Motor neuron (in vitro differentiated cells): Measurements from ENCODE around the gene PSMB10. TPM values are rescaled to one million over a fixed set of nuclear protein-coding genes. Genes with fewer than 3 reads are reported as not detected.

Experiments
- ATAC-seq, 8 experiments: fragments of 200-7000 bp; cut with Tn5 transposase; replicated peaks in 6 of 8; 2 replicates each; pipeline ENCODE4 v1.8.0; 2021; ENCODE audit warnings: mild to moderate bottlenecking in 8 of 8, moderate library complexity in 8 of 8
- H3K27ac ChIP-seq, 2 donors: fragments of 250-450 bp; sonication (Bioruptor Pico); 2 replicates each; pipeline ENCODE4 v1.9.0; 2021; ENCODE audit warnings: antibody characterized with exemption in 2 of 2, mild to moderate bottlenecking in 2 of 2, moderate library complexity in 1 of 2
- H3K4me1 ChIP-seq, 2 donors: fragments of 250-450 bp; sonication (Bioruptor Pico); replicated peaks in 1 of 2; 2 replicates each; pipeline ENCODE4 v1.6.1; 2021; ENCODE audit warnings: antibody characterized with exemption in 2 of 2, mild to moderate bottlenecking in 2 of 2, moderate library complexity in 1 of 2
- H3K4me3 ChIP-seq, 5 donors: fragments of 250-450 bp; sonication (Bioruptor Pico); 2 replicates each; pipeline ENCODE4 v1.9.0; 2021; ENCODE audit warnings: antibody characterized with exemption in 5 of 5, mild to moderate bottlenecking in 5 of 5, moderate library complexity in 4 of 5
- WGBS, 10 experiments: fragments of 450-650 bp; shearing (Covaris generic); methylation state at CpG; one replicate each; pipeline ENCODE4 v1.0.0; 2022; 5-methylcytosine and 5-hydroxymethylcytosine counted together
- in situ Hi-C, 9 experiments: fragments of 400-800 bp; cut with MboI; loops; one replicate each; pipeline ENCODE4 v1.15.0; 2021; ENCODE audit warnings: low sequenced_read_pairs in 9 of 9, low pct_unique_long_range_greater_than_20kb in 2 of 9; ENCODE audit not compliant: unreplicated experiment in 9 of 9
- total RNA-seq, 8 experiments: library from RNA; unstranded; fragments of 300-600 nt; gene quantifications; 2 replicates each; pipeline versions ENCODE4 v1.2.3 to v1.2.4, GENCODE V29; 2022

Gene PSMB10
- total RNA-seq, 8 experiments from 2014 or later, result 22.7 to 134 (median 36.9) TPM

DNA sequence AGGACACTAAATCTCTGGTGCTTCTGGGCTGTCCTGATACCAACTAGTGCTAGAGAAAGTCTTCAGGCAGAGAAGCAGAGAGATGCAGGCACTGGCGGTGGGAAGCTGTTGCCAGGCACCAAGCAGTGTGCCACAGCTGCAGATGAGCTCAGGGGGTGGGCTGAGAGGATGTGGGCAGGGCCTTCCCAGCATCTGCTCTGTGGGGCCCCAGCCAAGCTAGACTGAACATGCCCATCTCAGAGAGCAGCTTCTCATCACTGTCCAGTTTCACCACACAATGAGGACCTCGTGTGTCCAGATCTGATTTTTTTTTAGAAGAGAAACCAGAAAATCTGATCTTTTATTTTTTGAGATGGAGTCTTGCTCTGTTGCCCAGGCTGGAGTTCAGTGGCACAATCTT is 26.5 kb downstream of the PSMB10 start:
- peak; percentile 79 to 99 (median 92) for ATAC-seq
- Histone ChIP-seq H3K4me1 (no peaks in the 10 kb centered on the region), H3K4me3 (no peak overlapping the region), H3K27ac (no peak overlapping the region)
- in situ Hi-C loops, result no loop called here
- WGBS, 10 experiments, result 63 to 100% (median 80%) methylated on average over 1 of the region's 2 CpGs; no CpG with 5 or more reads in 5 of the 10 experiments

DNA sequence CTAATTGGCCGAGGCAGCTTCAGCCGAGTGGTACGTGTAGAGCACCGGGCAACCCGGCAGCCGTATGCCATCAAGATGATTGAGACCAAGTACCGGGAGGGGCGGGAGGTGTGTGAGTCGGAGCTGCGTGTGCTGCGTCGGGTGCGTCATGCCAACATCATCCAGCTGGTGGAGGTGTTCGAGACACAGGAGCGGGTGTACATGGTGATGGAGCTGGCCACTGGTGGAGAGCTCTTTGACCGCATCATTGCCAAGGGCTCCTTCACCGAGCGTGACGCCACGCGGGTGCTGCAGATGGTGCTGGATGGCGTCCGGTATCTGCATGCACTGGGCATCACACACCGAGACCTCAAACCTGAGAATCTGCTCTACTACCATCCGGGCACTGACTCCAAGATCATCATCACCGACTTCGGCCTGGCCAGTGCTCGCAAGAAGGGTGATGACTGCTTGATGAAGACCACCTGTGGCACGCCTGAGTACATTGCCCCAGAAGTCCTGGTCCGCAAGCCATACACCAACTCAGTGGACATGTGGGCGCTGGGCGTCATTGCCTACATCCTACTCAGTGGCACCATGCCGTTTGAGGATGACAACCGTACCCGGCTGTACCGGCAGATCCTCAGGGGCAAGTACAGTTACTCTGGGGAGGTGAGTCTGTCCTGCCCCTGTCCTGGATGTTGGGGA is 27.5 kb downstream of the PSMB10 start:
- in situ Hi-C loops, result no loop called here
- ATAC-seq, result no peak
- 40 to 100% (median 96%) methylated on average over 1 to 9 of the region's 36 CpGs; no CpG with 5 or more reads in 4 of the 10 experiments for WGBS, 10 experiments
- Histone ChIP-seq H3K4me3 (no peak overlapping the region), H3K27ac (no peak overlapping the region), H3K4me1 (no peaks in the 10 kb centered on the region)

DNA sequence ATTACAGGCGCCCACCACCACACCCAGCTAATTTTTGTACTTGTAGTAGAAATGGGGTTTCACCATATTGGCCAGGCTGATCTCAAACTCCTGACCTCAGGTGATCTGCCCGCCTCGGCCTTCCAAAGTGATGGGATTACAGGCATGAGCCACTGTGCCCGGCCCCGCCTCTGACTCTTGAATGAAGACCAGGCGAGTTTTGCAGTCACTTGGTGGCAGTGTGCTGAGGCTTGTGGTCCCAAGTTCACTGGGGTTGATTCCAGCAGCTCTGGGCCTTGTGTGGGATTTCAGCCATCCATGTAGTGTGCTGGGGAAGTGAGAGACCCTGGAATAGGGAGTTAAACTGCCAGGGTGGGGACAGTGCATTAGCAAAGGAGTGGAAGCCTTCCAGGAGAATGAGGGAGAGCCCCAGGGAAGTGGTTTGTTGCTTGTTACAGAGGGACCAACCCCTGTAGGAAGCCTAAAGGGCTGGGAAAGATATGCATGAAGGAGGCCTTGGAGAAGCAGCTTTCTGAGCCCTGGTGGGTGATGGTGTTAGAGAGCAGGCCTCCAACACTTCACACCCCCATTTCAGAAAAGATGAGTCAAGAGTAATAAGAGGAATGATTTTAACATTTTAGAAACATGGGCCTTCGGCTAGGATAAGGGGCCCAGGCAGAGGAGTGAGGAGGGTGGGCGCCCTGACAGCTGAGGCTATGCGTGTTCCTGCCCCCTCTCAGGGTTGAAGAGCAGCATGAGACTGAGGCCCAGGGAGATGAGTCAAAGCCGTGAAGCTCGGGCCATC is 29.1 kb downstream of the PSMB10 start:
- H3K27ac ChIP-seq, result no peak overlapping the region
- no peaks in the 10 kb centered on the region for H3K4me1 ChIP-seq
- ATAC-seq, result peak in 2 of 8 experiments; percentile 51 to 71
- no peak overlapping the region for H3K4me3 ChIP-seq
- 89 to 100% (median 95%) methylated on average over 1 to 11 of the region's 11 CpGs; no CpG with 5 or more reads in 3 of the 10 experiments for WGBS, 10 experiments
- in situ Hi-C loops, result no loop called here

DNA sequence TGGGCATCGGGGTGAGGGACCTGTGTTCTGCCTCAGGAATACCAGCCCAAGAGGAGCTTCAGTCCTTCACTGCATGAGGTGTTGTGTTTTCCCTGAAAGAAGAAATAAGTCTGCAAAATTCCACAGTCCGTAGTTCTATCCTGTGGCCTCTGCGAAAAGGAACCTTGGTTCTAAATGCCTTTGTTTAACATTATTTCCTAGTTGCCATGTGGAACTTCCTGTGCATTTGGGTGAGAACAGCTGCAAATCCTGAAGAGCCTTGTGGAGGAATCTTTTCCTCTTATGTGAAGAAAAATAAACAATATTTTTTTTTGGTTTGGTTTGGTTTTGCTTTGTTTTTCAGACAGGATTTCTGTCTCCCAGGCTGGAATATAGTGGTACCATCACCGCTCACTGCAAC is 33.8 kb downstream of the PSMB10 start:
- in situ Hi-C loops, result no loop called here
- 89 to 100% (median 96%) methylated on average over 2 to 4 of the region's 4 CpGs; no CpG with 5 or more reads in 3 of the 10 experiments for WGBS, 10 experiments
- no peak overlapping the region for H3K27ac ChIP-seq

DNA sequence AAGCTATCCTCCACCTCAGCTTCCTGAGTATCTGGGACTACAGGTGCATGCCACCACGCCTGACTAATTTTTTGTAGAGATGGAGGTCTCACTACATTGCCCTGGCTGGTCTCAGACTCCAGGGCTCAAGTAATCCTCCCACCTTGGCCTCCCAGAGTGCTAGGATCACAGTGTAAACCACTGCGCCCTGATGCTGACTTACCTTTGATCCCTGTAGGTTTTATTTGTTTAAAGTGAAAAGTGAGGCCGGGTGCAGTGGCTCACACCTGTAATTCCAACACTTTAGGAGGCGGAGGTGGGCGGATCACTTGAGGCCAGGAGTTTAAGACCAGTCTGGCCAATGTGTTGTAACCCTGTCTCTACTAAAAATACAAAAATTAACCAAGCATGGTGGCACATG is 34.9 kb downstream of the PSMB10 start:
- peaks cover 0 to 2% of the 10 kb centered on the region in 2 donors for H3K4me1 ChIP-seq
- H3K4me3 ChIP-seq, result no peak overlapping the region
- ATAC-seq, result no peak
- in situ Hi-C loops, result no loop called here
- 82 to 100% (median 98%) methylated on average over 1 to 4 of the region's 5 CpGs; no CpG with 5 or more reads in 2 of the 10 experiments for WGBS, 10 experiments
- H3K27ac ChIP-seq, result no peak overlapping the region

More for the DNA sequence above, 33.8 kb downstream of the PSMB10 start:
- Histone ChIP-seq H3K4me1 (no peaks in the 10 kb centered on the region), H3K4me3 (no peak overlapping the region)
- ATAC-seq, result no peak

DNA sequence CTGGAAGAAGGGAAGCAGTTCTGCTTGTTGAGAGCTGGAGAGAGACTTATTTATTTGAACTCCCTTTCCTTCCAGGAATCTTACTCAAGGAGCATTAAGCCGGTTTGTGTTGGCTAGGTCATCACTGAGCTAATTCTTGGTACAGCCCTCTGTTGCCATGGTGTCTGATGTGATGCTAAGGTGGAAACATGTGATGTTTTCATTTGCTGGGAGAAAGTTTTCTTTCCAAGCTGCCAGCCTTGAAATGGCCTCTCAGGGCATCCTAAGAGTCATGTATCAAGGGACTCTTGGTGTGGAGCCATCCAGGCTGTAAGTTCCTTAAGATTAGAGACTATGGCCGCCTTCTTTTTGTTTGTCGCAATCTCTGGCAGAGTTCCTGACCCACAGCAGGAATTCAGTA is 39.4 kb downstream of the PSMB10 start:
- in situ Hi-C loops, result no loop called here
- H3K4me1 ChIP-seq, result peaks cover 10 to 11% of the 10 kb centered on the region in 2 donors
- no peak overlapping the region for H3K27ac ChIP-seq
- ATAC-seq, result peak in 5 of 8 experiments; percentile 4 to 58 (median 11)
- 46 to 100% (median 78%) methylated on average over 1 to 3 of the region's 3 CpGs; no CpG with 5 or more reads in 2 of the 10 experiments for WGBS, 10 experiments
- no peak overlapping the region for H3K4me3 ChIP-seq

DNA sequence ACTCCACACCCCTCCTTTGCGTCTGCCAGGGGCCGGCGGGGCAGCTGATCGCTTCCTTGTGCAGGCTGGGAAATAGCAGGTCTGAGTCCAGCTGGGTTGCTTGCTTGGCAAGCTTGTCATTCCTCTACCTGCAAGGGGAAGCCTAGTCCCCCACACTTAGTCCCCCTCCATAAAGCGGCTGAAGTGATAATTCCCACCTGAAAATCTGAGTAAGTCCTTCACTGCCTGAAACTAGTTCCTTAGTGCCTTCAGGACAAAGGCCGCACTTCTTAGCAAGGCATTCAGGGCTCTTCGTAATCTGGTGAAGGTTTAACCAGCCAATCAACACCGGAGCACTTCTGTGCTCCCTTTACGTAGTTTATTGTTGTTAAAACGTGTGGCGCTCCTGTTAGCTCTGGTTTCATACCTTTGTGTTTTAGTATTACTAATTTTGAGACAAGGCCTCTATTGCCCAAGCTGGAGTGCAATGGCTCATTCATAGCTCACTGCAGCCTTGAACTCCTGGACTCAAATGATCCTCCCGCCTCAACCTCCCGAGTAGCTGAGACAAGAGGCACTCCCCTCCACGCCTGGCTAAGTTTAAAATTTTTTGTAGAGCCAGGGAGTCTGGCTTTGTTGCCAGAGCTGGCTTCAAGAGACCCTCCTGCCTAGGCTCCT is 42.8 kb downstream of the PSMB10 start:
- WGBS, 10 experiments, result 0 to 60% (median 27%) methylated on average over 1 to 10 of the region's 14 CpGs; no CpG with 5 or more reads in 2 of the 10 experiments

DNA sequence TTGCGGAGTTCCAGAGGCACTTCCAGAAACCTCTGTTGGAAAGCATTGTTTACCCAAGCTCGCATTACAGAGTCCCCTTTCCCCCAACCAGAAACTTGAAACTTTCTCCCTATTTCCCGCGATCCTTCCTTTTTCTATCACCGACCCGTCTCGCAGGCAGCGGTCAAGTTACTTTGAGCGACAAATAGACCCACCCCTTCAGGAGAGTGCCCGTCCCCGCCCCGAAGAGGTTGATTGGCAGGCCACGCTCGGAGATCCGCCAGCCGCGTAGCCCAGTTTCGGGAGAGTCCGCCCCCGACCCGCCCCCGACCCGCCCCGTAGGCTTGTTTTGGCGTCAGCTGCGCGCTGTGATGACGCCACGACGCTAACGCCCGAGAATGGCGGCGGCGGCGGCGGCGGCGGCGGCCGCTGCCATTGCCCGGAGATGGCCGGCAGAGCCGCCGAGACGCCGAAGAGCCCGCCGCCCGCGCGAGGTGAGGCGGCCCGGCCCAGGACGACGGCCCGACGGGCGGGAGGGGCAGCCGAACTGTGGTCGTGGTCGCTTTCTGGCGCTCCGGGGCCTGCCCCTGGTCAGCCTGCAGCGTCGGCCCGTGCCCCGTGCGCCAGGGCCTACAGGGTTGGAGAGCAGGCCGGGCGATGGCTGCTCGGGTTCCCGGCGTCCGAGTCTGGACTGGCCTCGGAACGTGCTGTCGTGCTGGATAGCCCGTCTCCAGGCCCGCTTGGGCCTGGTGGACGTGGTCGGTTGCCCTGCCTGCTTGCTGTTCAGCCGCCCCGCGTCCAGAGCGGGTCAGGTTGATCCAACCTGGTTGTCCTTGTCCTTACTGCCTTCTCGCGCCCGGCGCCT is 43.5 kb downstream of the PSMB10 start, which contains the start of gene PSKH1:
PSKH1 (plus strand) TSS at position 356 of the 844 bp plus-strand sequence. CDS start 15,496 bp downstream, outside the sequence.
- Histone ChIP-seq H3K4me3 (peak within 1 kb of the TSS; percentile 81 to 98 (median 96)), H3K27ac (peak within 1 kb of the TSS; percentile 87 to 96), H3K4me1 (peaks cover 10 to 13% of the 10 kb centered on the region in 2 donors)
- ATAC-seq, result peak; percentile 87 to 99 (median 98)
- 0 to 6% (median 0%) methylated on average over 1 to 18 of the region's 90 CpGs; no CpG with 5 or more reads in 1 of the 10 experiments for WGBS, 10 experiments
- in situ Hi-C loops, result no loop called here

More for the DNA sequence above, 42.8 kb downstream of the PSMB10 start:
- ATAC-seq, result peak in 1 of 8 experiments; percentile 1
- in situ Hi-C loops, result no loop called here
- peaks cover 10 to 13% of the 10 kb centered on the region in 2 donors for H3K4me1 ChIP-seq
- H3K4me3 ChIP-seq, result peak overlapping the region; percentile 81 to 98 (median 96)
- H3K27ac ChIP-seq, result peak overlapping the region; percentile 87 to 96

DNA sequence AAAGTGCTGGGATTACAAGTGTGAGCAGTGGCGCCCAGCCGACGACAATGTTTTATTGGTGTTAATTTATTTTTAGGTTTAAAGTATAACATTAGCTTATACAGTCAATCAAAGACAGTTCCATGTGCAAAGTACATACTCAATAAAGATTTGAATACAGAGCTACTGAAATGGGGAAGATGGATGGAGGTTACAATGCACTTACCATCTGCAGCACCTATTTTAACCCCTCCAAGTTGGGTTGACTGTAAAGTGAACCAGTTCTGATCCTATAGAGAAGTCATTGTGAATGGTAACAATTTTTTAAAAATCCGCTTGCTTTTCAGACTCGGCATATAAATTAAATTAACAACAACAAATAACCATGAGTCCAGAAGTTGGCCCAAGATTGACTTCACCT is 44.3 kb downstream of the PSMB10 start:
- no peak for ATAC-seq
- WGBS, 10 experiments, result 0 to 76% (median 56%) methylated on average over 1 to 5 of the region's 5 CpGs; no CpG with 5 or more reads in 2 of the 10 experiments
- in situ Hi-C loops, result no loop called here
- Histone ChIP-seq H3K4me3 (peak overlapping the region; percentile 81 to 98 (median 96)), H3K27ac (no peak overlapping the region), H3K4me1 (peaks cover 10 to 11% of the 10 kb centered on the region in 2 donors)

DNA sequence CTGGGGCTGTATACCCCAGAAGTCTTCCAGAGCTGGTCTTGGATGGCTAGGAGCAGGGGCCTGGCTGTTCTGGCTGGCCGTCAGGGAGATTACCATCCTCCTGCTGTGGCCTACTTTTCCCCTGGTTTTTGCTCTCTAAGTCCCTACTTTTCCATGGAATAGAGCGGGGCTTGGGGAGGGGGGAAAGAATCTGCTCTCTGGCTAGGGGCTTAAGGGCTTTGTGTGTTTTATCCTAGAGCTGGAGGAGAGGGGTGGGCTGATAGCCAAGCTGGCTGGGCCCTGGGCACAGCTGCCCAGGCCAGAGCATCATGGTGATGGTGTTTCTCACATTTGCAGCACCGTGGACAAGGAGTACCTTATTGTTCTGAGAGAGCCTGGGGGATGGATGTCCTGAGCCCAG is 48.3 kb downstream of the PSMB10 start:
- H3K4me1 ChIP-seq, result peaks cover 4 to 8% of the 10 kb centered on the region in 2 donors
- H3K4me3 ChIP-seq, result no peak overlapping the region
- in situ Hi-C loops, result no loop called here
- no peak overlapping the region for H3K27ac ChIP-seq
- 30 to 90% (median 50%) methylated on average over 1 to 2 of the region's 3 CpGs; no CpG with 5 or more reads in 5 of the 10 experiments for WGBS, 10 experiments
- ATAC-seq, result no peak

DNA sequence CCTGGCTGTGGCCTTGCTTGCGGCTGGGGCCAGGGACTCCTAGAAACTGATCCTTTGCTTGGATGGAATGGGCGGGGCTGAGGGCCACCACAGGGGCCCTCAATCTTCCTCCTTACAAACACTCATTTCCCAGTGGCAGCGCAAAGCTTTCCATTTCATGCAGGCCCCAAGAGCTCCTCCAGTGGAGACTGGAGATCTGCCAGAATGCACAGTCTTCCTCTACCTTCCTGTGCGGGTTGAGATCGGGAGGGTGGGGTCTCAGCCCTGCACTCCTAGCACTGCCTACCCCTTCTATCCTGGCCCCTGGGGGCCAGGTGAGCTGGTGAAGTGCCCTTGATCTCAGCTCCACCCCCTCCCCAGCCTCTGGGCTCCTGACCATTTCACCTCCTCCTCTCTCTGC is 50.3 kb downstream of the PSMB10 start:
- peaks cover 2 to 6% of the 10 kb centered on the region in 2 donors for H3K4me1 ChIP-seq
- in situ Hi-C loops, result no loop called here
- H3K4me3 ChIP-seq, result no peak overlapping the region
- no peak for ATAC-seq
- WGBS, 10 experiments, result 100% methylated on average over 1 to 2 of the region's 5 CpGs; no CpG with 5 or more reads in 6 of the 10 experiments
- no peak overlapping the region for H3K27ac ChIP-seq

DNA sequence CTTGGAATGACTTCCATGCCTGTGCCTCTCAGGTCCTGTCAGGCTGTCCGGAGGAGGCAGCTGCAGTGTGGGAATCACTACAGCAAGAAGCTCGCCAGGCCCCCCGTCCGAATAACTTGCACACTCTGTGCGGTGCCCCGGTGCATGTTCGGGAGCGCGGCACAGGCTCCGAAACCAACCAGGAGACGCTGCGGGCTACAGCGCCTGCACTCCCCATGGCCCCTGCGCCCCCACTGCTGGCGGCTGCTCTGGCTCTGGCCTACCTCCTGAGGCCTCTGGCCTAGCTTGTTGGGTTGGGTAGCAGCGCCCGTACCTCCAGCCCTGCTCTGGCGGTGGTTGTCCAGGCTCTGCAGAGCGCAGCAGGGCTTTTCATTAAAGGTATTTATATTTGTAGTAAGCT is 50.7 kb downstream of the PSMB10 start:
- in situ Hi-C loops, result no loop called here
- Histone ChIP-seq H3K27ac (no peak overlapping the region), H3K4me1 (peaks cover 2 to 6% of the 10 kb centered on the region in 2 donors), H3K4me3 (no peak overlapping the region)
- WGBS, 10 experiments, result 82 to 92% (median 83%) methylated on average over 2 to 7 of the region's 19 CpGs; no CpG with 5 or more reads in 7 of the 10 experiments
- no peak for ATAC-seq
